Fibroblast of skin of back (primary cell): ENCODE data around the gene CCSER2.
A peak's percentile ranks its signal among the peaks of the same experiment; 100 is the strongest.
"Not testable (repeated sequence)": the region's sequence is repeated elsewhere in the genome, so short reads cannot be mapped to it uniquely, and the experiment has no call there.

Experiments
- DNase-seq: peaks from one replicate; pipeline ENCODE4 v3.0.0-alpha.2; 2013

Gene CCSER2

GRCh38 chr10:84347575-84348002 is 19.2 kb downstream of the CCSER2 start:
- DNase-seq: not testable (repeated sequence)

GRCh38 chr10:84348447-84348846 is 20.1 kb downstream of the CCSER2 start:
- peak; percentile 88 for DNase-seq

DNA sequence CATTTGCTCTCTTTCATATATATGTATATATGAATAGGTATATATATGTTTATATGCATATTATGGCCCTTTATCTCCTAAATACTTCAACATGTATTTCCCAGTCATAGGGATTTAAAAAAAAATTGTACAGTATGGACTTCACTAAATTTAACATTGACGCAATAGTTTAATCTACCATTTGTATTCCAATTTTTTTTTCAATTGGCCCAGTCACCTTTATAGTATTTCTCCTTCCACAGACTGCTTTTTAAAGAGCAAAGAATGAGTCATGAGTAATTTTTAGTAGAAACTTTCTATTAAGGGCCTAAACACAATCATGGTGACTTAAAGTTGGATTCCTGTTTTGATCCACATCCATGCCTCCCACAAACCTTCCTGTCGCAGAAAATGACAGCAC is 20.5 kb downstream of the CCSER2 start:
- DNase-seq: peak; percentile 81

DNA sequence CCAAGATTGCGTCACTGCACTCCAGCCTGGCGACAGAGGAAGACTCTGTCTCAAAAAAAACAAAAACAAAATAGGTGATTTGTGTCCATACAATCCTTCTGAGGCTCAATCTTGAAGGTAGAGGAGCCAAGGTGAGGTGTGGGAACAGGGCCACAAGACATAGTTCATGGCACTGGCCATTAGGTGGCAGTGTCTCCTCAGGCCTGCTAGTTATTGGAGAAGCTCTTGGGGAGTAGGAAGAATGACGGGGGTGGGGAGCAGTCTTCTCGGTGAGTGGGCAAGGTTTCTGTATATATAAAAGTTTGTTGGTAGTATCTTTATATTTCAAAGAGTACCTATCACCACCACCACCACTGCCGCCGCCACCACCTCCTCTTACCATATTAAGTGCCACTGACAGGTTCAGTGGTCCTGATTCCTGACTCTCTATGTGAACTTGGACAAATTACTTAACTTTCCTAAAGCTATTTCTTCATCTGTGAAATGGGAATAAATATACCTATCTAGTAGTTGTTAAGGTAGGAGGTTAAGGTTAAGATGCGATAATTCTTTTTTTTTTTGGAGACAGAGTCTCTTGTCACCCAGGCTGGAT is 24.0 kb downstream of the CCSER2 start:
- peak; percentile 71 for DNase-seq

GRCh38 chr10:84353052-84353803 is 24.8 kb downstream of the CCSER2 start:
- DNase-seq: no peak

DNA sequence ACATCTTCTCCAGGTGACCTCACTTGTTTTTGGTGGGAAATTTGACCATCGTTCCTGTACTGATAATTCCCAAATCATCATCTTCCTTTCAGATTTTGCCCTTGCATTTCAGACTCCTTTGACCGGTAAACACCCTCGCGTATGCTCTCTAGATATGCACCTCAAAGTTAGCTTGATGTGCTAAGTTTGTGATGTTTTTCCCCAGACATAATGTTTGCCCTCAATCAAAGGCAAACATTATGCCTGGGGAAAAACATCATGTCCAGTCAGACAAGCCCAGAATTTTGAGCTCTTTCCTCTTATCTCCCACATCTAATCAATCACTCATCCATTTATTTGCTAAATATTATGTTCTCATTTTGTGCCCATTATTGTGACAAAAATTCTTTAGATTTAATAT is 26.2 kb downstream of the CCSER2 start:
- no peak for DNase-seq

DNA sequence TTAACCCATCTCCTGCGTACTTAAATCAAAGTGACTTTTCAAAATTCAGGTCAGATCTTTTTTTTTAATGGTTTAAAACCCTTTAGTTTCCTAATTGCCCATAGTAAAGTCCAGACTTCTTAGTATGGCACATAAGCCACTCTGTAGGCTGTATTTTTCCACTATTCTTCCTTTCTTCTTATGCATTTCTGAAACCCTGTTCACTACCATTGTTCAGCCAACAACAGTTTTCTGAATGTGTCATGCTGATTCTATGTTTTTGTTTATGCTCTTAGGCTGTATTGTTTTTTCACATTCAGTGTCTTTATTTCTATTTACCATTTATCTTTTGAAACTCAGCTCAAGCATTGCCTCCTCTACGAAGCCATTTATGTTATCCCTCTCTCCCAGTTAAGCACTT is 26.7 kb downstream of the CCSER2 start:
- DNase-seq: no peak

DNA sequence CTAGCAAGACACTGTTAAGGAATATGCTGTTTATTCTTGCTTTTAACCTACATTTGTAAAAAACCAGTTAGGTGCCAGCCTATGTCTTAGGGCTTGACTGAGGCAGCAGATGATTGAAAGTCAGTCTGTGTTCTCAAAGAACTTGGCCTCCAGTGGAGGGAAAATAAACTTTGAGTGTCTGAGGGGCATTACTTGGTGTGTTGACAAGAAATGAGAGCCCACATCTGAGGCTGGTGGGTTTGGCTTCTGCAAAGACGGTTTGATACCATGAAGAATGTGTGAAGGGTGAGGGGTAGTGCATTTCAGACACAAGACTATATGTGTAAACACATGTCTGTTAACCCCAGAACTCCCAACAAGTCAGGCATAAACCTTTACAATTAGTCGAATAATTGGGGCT is 28.5 kb downstream of the CCSER2 start:
- DNase-seq: no peak

- no peak for DNase-seq
These were observed 30.4 kb downstream of the CCSER2 start for GRCh38 chr10:84358743-84359142.

DNA sequence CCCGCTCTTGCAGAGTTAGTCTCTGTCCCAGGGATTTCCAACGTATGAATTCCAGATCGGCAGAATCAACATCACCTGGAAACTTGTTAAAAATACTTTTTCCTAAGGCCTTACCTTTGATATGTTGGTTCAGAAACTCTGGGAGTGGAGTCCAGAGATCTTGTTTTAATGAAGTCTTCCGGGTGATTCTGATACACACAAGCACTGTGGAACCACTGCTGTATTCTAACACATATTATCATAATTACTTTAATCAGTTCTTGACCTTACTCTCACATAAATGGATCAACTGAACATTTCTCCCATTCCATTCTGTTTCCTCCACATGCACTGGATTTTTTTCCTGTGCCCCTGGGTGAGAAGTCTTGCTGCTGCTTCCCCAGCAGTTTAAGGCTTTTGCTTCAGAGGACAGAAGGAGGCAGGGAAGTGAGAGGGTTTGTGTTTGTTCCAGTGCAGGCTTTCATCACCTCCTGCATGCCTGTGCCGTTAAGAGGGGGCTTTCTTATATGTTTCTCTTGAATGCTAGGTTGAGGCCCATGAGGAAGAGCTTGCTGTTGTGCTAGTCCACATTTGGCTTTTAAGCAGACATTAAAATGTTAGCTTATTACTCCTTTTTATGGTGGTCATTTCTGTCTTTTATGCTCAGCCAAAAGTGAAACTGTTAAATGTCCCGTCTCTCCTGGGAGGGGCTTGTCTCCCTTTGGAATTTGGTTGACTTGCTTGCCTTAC is 32.4 kb downstream of the CCSER2 start:
- peak; percentile 40 for DNase-seq

DNA sequence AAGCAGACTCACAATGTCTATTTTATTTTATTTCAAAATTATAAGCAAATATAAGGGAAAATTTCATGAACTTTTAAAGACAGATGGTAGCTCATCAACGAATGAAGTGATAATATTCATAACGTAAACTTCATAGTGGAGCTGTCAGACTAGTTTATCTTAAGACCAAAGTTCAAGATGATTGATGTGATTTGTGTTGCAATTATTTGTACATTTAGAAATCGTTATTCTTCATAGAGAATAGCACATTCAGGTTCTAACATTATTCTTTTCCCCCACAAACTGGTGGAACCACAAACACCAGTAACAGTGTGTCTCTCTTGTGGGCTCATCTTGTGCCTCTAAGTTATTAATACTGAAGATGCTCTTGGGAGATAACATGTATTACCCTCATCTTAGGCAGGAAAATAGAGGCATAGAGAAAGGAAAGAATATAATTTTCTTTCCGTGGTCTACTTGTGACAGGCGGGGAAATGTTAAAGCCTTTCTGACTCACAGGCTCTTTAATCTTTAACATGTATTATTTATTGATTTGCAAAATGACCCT is 37.0 kb downstream of the CCSER2 start:
- DNase-seq: no peak

DNA sequence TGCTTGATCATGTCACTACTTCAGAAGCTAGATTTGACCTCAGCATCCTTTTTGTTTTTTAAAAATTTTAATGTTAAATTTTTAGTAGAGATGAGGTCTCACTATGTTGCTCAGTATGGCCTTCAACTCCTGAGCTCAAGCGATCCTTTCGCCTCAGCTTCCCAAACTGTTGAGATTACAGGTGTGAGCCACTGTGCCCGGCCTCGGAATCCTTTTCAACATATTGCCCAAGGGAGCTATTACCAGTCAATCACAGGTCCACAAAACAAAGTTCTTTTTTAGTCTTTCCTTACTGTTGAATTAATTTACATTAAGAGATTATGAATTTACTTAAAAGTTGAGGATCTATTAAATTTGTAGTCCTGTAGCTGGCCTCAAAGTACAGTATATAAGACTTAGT is 37.7 kb downstream of the CCSER2 start:
- DNase-seq: no peak

DNA sequence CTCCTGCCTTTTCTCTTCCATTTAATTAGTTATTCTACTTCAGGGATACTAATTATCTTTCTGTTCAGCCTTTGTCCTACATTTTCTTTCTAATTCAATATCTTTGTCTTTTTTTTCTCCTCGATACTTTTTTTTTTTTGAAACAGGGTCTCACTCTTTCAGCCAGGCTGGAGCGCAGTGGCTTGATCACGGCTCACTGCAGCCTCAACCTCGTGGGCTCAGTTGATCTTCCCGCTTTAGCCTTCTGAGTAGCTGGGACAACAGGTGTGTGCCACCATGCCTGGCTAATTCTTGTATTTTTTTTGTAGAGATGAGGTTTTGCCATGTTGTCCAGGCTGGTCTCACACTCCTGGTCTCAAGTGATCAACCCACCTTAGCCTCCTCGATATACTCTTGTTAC is 38.9 kb downstream of the CCSER2 start:
- DNase-seq: no peak

DNA sequence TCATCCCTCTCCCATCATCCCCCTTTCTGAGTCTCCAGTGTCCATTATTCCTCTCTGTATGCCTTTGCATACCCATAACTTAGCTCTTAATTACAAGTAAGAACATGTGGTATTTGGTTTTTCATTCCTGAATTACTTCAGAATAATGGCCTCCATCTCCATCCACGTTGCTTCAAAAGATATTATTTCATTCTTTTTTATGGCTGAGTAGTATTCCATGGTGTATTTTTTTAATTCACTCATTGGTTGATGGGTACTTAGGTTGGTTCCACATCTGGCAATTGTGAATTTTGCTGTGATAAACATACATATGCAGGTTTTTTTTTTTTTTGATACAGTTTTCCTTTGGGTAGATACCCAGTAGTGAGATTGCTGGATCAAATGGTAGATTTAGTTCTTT is 40.4 kb downstream of the CCSER2 start:
- DNase-seq: no peak

DNA sequence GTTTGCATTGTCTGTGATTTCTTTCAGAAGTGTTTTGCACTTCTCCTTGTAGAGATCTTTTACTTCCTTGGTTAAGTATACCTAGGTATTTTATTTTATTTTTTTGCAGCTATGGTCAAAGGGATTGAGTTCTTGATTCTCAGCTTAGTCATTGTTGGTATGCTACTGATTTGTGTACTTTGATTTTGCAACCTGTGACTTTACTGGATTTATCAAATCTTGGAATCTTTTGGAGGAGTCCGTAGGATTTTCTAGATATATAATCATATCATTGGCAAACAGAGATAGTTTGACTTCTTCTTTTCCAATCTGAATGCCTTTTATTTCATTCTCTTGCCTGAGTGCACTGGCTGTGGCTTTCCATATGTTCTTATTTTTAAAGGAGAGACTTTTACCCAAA is 41.9 kb downstream of the CCSER2 start:
- DNase-seq: no peak

DNA sequence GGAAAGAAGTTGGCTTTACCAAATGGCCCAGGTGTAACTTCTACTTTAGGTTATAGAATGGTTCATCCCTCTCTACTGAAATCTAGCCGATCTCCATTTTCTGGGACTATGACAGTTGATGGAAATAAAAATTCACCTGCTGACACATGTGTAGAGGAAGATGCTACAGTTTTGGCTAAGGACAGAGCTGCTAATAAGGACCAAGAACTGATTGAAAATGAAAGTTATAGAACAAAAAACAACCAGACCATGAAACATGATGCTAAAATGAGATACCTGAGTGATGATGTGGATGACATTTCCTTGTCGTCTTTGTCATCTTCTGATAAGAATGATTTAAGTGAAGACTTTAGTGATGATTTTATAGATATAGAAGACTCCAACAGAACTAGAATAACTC is 43.6 kb downstream of the CCSER2 start:
- no peak for DNase-seq

GRCh38 chr10:84373000-84373399 is 44.6 kb downstream of the CCSER2 start:
- DNase-seq: no peak

- no peak for DNase-seq
These were observed 46.1 kb downstream of the CCSER2 start for GRCh38 chr10:84374455-84374854.

DNA sequence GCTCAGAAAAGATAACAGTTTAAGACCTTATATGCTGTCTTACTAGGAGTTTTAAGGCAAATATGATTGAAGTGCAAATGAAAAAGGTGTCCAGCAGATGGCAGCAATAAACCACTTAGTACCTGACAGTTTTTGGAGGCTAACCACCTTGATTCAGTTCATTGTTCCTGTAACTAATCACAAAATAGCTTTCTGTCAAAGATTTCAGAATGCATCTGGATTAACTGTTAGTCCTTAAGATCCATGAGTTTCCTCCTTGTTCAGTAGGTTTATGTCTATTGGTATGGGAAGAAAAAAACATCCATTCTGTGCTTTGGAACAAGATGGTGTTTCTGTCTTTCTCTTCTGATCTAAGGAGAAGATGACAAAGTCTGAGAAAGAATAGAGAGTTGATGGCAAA is 46.6 kb downstream of the CCSER2 start:
- peak; percentile 50 for DNase-seq

- no peak for DNase-seq
These were observed 47.5 kb downstream of the CCSER2 start for GRCh38 chr10:84375881-84376280.

DNA sequence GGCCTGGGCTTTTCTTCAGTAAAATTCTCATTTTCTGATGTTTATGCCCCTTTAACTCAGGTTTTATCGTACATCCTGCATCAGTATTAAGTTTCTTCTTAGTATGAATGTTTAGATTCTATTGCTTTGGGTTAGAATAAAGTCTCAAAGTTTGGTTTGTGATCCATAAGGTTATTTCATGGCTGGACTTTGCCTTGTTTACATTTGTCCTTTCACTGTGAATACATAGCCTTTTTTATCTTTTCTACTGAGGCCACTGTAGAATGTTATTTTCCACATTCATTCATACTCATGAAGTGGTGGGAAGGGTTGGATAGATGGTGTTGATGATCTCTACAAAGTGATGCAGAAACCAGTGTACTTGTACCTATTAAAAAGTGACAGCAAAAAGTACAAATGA is 59.8 kb downstream of the CCSER2 start:
- DNase-seq: no peak

DNA sequence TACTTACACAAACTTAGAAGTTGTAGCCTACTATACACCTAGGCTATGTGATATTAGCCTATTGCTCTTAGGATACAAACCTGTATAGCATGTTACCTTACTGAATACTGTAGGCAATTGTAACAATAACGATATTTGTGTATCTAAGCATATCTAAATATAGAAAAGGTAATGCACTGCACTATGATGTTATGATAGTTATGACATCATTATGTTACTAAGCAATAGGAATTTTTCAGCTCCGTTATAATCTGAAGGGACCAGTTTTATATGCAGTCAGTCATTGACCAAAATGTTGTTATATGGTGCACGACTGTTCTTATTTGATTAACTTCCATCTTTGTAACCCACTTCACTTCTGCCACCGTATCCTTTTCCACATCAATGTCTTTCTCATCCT is 62.0 kb downstream of the CCSER2 start:
- DNase-seq: no peak

GRCh38 chr10:84391326-84391725 is 62.9 kb downstream of the CCSER2 start:
- DNase-seq: no peak

DNA sequence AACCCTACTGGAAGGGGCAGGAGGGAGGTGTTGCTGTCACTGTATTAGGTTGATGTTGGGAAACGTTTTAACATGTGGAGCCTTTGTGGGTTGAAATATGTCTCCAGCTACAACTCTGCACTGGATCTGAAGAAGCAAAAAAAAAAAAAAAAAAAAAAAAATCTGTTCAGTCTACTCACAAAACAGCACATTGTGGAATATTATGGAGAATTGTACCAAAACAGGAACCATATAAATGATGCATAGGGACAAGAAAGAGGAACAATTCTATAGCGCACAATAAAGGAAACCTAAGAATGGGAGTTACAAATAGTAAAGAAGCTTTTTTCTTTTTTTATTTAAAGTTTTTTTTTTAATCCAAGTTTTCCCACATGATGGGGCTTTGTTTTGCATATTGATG is 63.8 kb downstream of the CCSER2 start:
- DNase-seq: no peak
